ENCODE data around the gene STARD7.

DNA sequence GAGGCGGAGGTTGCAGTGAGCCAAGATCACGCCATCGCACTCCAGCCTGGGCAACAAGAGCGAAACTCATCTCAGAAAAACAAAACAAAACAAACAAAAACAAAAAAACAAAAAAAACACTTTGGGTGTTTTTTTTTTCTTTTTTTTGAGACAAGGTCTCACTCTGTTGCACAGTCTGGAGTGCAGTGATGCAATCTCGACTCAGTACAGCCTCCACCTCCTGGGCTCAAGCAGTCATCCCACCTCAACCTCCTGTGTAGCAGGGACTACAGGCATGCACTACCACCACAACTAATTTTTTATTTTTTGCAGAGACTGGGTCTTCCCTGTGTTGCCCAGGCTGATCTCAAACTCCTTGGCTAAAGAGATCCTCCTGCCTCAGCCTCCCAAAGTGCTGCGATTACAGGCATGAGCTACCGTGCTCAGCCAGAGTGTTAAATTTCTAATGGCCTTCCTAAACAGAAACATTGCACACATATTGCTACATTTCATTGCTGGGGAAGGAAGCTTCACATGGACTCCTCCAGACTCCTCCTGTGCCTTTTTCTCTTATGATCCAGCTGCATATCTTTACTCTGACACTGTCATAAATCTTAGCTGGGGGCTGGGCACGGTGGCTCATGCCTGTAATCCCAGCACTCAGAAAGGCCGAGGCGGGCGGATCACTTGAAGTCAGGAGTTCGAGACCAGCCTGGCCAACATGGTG, 19.7 kb downstream of the STARD7 start:
- TF ChIP-seq POLR2A (IDR thresholded peaks at IDR 0.05; ENCODE audit: low read length) (no peak), GATA1 (IDR thresholded peaks at IDR 0.05; ENCODE audit: low read depth, low read length) (no peak)
